Loucy (cell line): ENCODE results near the gene IQGAP1.

Experiments used
- CTCF ChIP-seq: fragments of 200-600 bp; sonication (generic); conservative IDR thresholded peaks from 2 replicates; pipeline ENCODE4 v1.5.1; 2014; ENCODE audit warnings: mild to moderate bottlenecking, antibody characterized with exemption, low read length
- EZH2phosphoT487 ChIP-seq: fragments of 200-600 bp; IDR thresholded peaks from 2 replicates; pipeline ENCODE4 v1.6.1; 2018; ENCODE audit warnings: antibody characterized with exemption, mild to moderate bottlenecking, moderate library complexity, borderline replicate concordance

DNA sequence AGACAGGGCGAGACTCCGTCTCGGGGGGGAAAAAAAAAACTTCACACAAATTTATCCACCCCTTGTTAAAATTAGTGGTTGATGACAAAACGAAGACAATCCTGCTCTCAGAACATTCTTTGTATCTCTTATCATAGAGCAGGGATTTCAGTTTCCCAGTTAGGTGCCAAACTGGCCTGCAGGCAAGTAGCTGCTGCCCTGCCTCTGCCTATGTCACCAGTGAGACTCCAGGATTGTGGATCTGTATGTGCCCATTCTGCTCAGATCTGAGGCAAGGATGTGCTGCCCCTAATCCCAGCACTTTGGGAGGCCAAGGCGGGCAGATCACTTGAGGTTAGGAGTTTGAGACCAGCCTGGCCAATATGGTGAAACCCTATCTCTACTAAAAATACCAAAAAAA lies 54.4 kb downstream of the IQGAP1 start:
- no peak for TF ChIP-seq CTCF
- TF ChIP-seq EZH2phosphoT487, result no peak
